ENCODE results near the gene CNOT1. TPM values are rescaled to one million over a fixed set of nuclear protein-coding genes. Genes with fewer than 3 reads are reported as not detected.
A peak's percentile ranks its signal among the peaks of the same experiment; 100 is the strongest.
"Not testable (repeated sequence)": the region's sequence is repeated elsewhere in the genome, so short reads cannot be mapped to it uniquely, and the experiment has no call there.

CNOT1 gene
- total RNA-seq (2014; rRNA removed; shearing (Covaris generic); ENCODE audit: low replicate concordance), result 145 and 299 TPM in 2 replicates

DNA sequence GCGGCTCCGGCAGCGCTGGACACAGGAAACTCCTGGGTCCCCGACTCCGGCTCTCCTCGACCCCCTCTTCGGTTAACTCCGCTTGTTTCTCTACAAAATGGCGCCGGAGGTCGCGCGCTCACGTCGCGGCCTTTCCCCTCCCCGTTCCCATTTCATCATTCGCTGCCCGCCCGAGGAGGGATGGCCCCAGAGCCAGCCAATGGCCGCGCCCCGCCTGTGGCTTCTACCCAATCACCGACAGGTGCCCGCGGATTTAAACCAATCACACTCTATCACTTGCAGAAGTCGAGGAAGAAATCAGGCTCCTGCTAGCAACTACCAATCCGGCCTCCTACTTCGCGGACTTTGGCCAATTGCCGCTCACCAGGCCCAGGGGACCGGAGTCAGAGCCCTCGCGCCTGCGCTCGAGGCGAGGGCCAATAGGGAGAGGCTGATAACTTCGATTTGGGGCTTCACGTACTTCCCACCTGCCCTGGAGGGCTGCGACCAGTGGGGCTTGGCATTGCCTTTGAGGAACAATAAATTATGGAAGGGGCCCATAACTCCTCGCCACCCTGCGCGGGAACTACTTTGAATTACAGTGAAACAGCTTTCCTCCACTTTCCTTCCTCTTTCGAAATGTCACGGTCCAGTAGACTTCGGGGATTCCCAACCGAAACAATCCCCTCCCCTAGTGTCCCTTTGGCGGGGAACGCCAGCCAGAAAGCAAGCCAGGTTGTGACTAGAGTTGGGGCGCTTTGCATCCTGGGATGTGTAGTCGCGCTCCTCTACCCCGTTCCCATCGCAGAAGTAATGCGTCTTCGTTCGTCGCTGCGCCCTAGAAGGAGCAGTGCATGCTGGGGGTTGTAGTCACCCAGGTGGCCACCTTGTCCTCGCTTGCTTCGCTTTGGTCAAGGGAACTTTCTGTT lies at the start of gene CNOT1:
Gene CNOT1 (minus strand): TSS at position 94 of the 908 bp plus-strand sequence. CDS start 30,489 bp downstream, outside the sequence.
- peaks cover 22% of the 10 kb centered on the region for H3K4me1 ChIP-seq (ENCODE audit: low read length)
- peaks cover 10% of the 10 kb centered on the region for H3K36me3 ChIP-seq (ENCODE audit: insufficient read depth, low read length)
- no peaks in the 10 kb centered on the region for H3K9me2 ChIP-seq (replicated peaks; ENCODE audit: insufficient read depth, low read length)
- peak within 1 kb of the TSS; percentile 99 for H3K4me3 ChIP-seq (ENCODE audit: low read length)
- no peaks in the 10 kb centered on the region for H3K9me3 ChIP-seq (ENCODE audit: low read length)
- H2AFZ ChIP-seq (ENCODE audit: low read length), result peak within 1 kb of the TSS; percentile 90
- H3K27ac ChIP-seq (ENCODE audit: low read length), result peak within 1 kb of the TSS; percentile 91
- H3K27me3 ChIP-seq (ENCODE audit: low read length), result no peaks in the 10 kb centered on the region
- DNase-seq, result peak; percentile 99
- H3K4me2 ChIP-seq (ENCODE audit: low read depth, low read length, poor library complexity, severe bottlenecking), result peak within 1 kb of the TSS; percentile 86
- H4K20me1 ChIP-seq (ENCODE audit: insufficient read depth, low read depth, low read length), result peaks cover 37% of the 10 kb centered on the region
- peaks cover 47% of the 10 kb centered on the region for H3K79me2 ChIP-seq (ENCODE audit: low read length)
- H3K9ac ChIP-seq (ENCODE audit: low read length), result peak within 1 kb of the TSS; percentile 100

DNA sequence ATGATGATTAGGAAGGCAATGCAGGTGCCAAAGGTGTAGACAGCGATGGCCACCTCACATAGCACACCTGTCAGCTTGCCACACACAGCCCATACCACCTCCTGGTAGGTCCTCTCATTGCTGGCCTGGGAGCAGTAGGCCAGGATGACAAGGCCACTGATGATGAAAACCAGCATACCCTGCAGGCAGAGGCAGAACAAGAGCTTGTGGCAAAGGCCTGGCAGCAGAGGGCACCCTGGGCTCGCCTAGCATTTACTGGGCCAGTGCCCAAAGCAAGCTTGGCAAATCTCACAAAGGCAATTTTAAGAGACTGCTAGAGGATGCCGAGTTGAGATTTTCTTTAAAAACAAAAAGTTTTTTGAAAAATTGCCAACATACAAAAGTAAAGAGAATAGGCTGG lies 49.1 kb upstream of the CNOT1 start:
- peak; percentile 73 for DNase-seq

DNA sequence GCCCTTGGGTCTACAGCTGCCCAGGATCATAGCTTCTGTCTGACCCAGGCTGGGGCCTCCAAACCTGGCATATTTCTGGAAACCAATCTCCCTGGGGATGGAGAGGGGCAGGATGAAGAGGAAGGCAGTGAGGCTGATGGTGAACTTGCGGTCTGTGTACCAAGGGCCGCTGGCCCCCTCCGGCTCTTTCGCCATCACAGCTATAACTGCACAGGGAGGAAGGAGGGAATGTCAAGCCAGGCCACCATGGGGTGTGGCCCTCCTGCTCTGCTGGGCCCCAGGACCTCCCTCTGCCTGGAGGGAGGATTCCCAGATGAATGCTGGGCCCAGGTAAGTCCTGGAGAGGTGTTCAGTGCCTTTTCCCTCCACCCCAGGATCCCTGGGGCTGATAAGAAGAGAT lies 48.6 kb upstream of the CNOT1 start:
- Histone ChIP-seq H3K4me3 (ENCODE audit: low read length) (no peak overlapping the region), H3K9me2 (replicated peaks; ENCODE audit: insufficient read depth, low read length) (no peaks in the 10 kb centered on the region), H3K4me2 (ENCODE audit: low read depth, low read length, poor library complexity, severe bottlenecking) (no peak overlapping the region), H3K36me3 (ENCODE audit: insufficient read depth, low read length) (no peaks in the 10 kb centered on the region), H2AFZ (ENCODE audit: low read length) (no peak overlapping the region), H3K4me1 (ENCODE audit: low read length) (peaks cover under 1% of the 10 kb centered on the region; the same call in 1 of the 2 replicates), H3K9me3 (ENCODE audit: low read length) (no peaks in the 10 kb centered on the region), H3K27ac (ENCODE audit: low read length) (no peak overlapping the region), H4K20me1 (ENCODE audit: insufficient read depth, low read depth, low read length) (no peaks in the 10 kb centered on the region), H3K9ac (ENCODE audit: low read length) (no peak overlapping the region), H3K79me2 (ENCODE audit: low read length) (no peaks in the 10 kb centered on the region), H3K27me3 (ENCODE audit: low read length) (no peaks in the 10 kb centered on the region)
- no peak for DNase-seq

More for the DNA sequence above, 49.1 kb upstream of the CNOT1 start:
- H3K4me2 ChIP-seq (ENCODE audit: low read depth, low read length, poor library complexity, severe bottlenecking), result no peak overlapping the region
- H3K9me3 ChIP-seq (ENCODE audit: low read length), result no peaks in the 10 kb centered on the region
- no peak overlapping the region for H3K4me3 ChIP-seq (ENCODE audit: low read length)
- no peaks in the 10 kb centered on the region for H3K36me3 ChIP-seq (ENCODE audit: insufficient read depth, low read length)
- H3K27me3 ChIP-seq (ENCODE audit: low read length), result no peaks in the 10 kb centered on the region
- no peak overlapping the region for H2AFZ ChIP-seq (ENCODE audit: low read length)
- no peaks in the 10 kb centered on the region for H3K9me2 ChIP-seq (replicated peaks; ENCODE audit: insufficient read depth, low read length)
- H4K20me1 ChIP-seq (ENCODE audit: insufficient read depth, low read depth, low read length), result no peaks in the 10 kb centered on the region
- peaks cover 5% of the 10 kb centered on the region for H3K4me1 ChIP-seq (ENCODE audit: low read length)
- no peaks in the 10 kb centered on the region for H3K79me2 ChIP-seq (ENCODE audit: low read length)
- H3K9ac ChIP-seq (ENCODE audit: low read length), result no peak overlapping the region
- no peak overlapping the region for H3K27ac ChIP-seq (ENCODE audit: low read length)

DNA sequence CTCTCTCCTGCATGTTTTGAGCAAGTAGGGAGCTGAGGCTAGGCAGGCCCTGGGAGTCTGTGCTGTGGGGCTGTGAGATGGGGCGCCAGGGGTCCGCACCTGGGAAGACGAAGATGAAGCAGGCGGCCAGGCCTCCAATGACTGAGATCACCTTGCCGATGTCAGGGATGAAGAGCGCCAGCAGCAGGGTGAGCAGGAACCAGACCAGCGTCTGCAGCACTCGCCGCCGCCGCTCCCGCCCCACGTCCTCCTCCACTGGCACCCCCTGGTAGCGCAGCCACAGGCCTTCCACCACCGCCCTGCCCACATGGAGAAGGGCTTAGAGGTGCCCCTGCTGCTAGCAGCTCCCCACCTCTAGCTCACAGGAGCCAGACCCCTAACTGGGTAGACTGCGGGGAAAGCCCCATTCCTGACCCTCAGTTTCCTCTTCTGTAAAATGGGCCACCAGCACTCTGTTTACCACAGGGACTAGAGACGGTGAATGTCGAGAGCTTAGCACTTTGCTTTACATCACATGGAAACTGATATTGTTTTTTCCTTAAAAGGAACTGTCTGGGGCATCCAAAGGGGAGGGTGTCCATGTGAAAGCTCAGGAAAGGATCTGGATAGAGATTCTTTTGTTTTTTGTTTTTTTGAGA lies 41.4 kb upstream of the CNOT1 start:
- H3K79me2 ChIP-seq (ENCODE audit: low read length), result no peaks in the 10 kb centered on the region
- H3K36me3 ChIP-seq (ENCODE audit: insufficient read depth, low read length), result no peaks in the 10 kb centered on the region
- H3K9me3 ChIP-seq (ENCODE audit: low read length), result no peaks in the 10 kb centered on the region
- no peaks in the 10 kb centered on the region for H3K4me1 ChIP-seq (ENCODE audit: low read length)
- no peaks in the 10 kb centered on the region for H4K20me1 ChIP-seq (ENCODE audit: insufficient read depth, low read depth, low read length)
- no peaks in the 10 kb centered on the region for H3K27me3 ChIP-seq (ENCODE audit: low read length)
- no peaks in the 10 kb centered on the region for H3K9me2 ChIP-seq (replicated peaks; ENCODE audit: insufficient read depth, low read length)
- H3K4me3 ChIP-seq (ENCODE audit: low read length), result no peak overlapping the region
- no peak overlapping the region for H3K27ac ChIP-seq (ENCODE audit: low read length)
- no peak overlapping the region for H3K4me2 ChIP-seq (ENCODE audit: low read depth, low read length, poor library complexity, severe bottlenecking)
- H3K9ac ChIP-seq (ENCODE audit: low read length), result no peak overlapping the region
- no peak overlapping the region for H2AFZ ChIP-seq (ENCODE audit: low read length)
- no peak for DNase-seq

DNA sequence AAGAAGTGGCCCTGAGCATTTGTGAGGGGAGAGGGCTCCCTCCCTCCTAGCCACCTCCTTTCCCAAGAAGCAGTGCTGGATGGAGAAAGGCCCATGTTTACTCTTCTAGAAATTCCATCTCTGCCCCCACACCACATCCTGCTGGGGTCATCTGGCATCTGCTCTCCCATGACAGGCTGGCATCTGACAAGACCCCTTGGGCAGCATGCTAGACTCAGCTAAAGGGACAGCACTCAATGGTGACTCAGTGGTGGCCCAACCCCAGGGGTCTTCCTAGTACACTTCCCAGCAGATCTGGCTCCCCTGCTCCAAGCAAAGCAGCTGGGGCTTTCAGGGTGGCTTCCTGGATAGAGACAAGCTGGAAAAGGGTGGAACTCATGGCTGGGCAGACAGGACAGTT lies 40.6 kb upstream of the CNOT1 start:
- no peak overlapping the region for H3K4me2 ChIP-seq (ENCODE audit: low read depth, low read length, poor library complexity, severe bottlenecking)
- no peak overlapping the region for H3K9ac ChIP-seq (ENCODE audit: low read length)
- DNase-seq, result no peak
- H3K27me3 ChIP-seq (ENCODE audit: low read length), result no peaks in the 10 kb centered on the region
- no peaks in the 10 kb centered on the region for H3K4me1 ChIP-seq (ENCODE audit: low read length)
- no peaks in the 10 kb centered on the region for H3K36me3 ChIP-seq (ENCODE audit: insufficient read depth, low read length)
- H2AFZ ChIP-seq (ENCODE audit: low read length), result no peak overlapping the region
- H3K79me2 ChIP-seq (ENCODE audit: low read length), result no peaks in the 10 kb centered on the region
- H4K20me1 ChIP-seq (ENCODE audit: insufficient read depth, low read depth, low read length), result no peaks in the 10 kb centered on the region
- H3K9me3 ChIP-seq (ENCODE audit: low read length), result no peaks in the 10 kb centered on the region
- no peak overlapping the region for H3K4me3 ChIP-seq (ENCODE audit: low read length)
- no peak overlapping the region for H3K27ac ChIP-seq (ENCODE audit: low read length)
- H3K9me2 ChIP-seq (replicated peaks; ENCODE audit: insufficient read depth, low read length), result no peaks in the 10 kb centered on the region

DNA sequence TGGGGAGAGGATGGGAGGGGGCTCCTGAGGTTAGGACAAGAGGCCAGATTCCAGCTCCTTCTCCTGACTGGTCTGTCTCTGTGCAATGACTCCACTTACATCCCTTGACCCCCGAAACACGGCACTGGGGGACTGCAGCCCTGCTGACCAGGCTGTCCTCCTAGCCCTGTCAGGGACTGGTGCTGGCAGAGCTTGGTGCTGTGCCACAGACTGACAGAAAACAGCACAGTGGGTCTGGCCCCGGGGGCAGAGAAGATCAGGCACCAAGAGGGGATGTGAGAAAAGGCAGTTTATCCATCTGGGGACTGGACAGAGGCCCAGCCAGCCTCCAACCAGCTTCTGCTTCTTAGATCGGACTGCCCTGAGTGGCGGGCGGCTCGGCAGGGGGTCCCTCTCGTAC lies 35.6 kb upstream of the CNOT1 start:
- H4K20me1 ChIP-seq (ENCODE audit: insufficient read depth, low read depth, low read length), result no peaks in the 10 kb centered on the region
- no peaks in the 10 kb centered on the region for H3K9me3 ChIP-seq (ENCODE audit: low read length)
- no peaks in the 10 kb centered on the region for H3K36me3 ChIP-seq (ENCODE audit: insufficient read depth, low read length)
- DNase-seq, result no peak
- no peak overlapping the region for H3K4me2 ChIP-seq (ENCODE audit: low read depth, low read length, poor library complexity, severe bottlenecking)
- H3K27me3 ChIP-seq (ENCODE audit: low read length), result no peaks in the 10 kb centered on the region
- H3K9ac ChIP-seq (ENCODE audit: low read length), result no peak overlapping the region
- no peaks in the 10 kb centered on the region for H3K9me2 ChIP-seq (replicated peaks; ENCODE audit: insufficient read depth, low read length)
- no peak overlapping the region for H3K4me3 ChIP-seq (ENCODE audit: low read length)
- H3K79me2 ChIP-seq (ENCODE audit: low read length), result no peaks in the 10 kb centered on the region
- H3K4me1 ChIP-seq (ENCODE audit: low read length), result no peaks in the 10 kb centered on the region
- no peak overlapping the region for H3K27ac ChIP-seq (ENCODE audit: low read length)
- no peak overlapping the region for H2AFZ ChIP-seq (ENCODE audit: low read length)

DNA sequence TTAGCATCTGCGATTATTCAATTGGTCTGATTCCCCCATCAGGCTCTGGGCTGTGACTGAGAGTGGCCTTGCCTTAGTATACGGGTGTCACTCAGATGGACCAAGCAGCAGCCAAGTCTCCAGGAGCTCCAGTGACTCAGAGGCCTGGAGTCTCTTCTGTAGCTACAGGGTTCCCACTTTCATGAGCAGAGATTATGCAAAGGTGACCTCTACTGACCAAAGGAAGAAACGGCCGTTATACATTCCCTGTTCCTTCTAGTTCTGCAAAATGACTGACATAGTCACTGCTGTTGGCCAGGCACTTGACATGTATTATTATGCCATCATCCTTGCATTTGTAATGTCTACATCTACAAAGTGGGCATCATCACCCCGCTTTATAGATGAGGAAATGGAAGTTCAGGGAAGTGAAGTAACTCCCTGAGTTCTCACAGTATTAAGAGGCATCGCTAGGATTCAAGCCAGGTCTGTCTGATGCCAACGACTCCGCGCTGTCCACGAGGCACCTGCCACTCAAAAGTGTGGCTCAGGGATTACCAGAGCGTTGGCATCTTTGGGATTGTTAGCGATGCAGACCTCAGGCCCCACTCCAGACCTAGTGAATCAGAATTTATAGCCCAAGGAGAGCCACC lies 31.7 kb upstream of the CNOT1 start:
- H3K9me2 ChIP-seq (replicated peaks; ENCODE audit: insufficient read depth, low read length), result no peaks in the 10 kb centered on the region
- H2AFZ ChIP-seq (ENCODE audit: low read length), result no peak overlapping the region
- no peaks in the 10 kb centered on the region for H3K4me1 ChIP-seq (ENCODE audit: low read length)
- peak; percentile 83 for DNase-seq
- no peak overlapping the region for H3K4me2 ChIP-seq (ENCODE audit: low read depth, low read length, poor library complexity, severe bottlenecking)
- H3K27me3 ChIP-seq (ENCODE audit: low read length), result no peaks in the 10 kb centered on the region
- no peaks in the 10 kb centered on the region for H3K79me2 ChIP-seq (ENCODE audit: low read length)
- H3K4me3 ChIP-seq (ENCODE audit: low read length), result no peak overlapping the region
- H3K36me3 ChIP-seq (ENCODE audit: insufficient read depth, low read length), result no peaks in the 10 kb centered on the region
- H3K9me3 ChIP-seq (ENCODE audit: low read length), result no peaks in the 10 kb centered on the region
- H3K27ac ChIP-seq (ENCODE audit: low read length), result no peak overlapping the region
- H3K9ac ChIP-seq (ENCODE audit: low read length), result no peak overlapping the region
- H4K20me1 ChIP-seq (ENCODE audit: insufficient read depth, low read depth, low read length), result no peaks in the 10 kb centered on the region

DNA sequence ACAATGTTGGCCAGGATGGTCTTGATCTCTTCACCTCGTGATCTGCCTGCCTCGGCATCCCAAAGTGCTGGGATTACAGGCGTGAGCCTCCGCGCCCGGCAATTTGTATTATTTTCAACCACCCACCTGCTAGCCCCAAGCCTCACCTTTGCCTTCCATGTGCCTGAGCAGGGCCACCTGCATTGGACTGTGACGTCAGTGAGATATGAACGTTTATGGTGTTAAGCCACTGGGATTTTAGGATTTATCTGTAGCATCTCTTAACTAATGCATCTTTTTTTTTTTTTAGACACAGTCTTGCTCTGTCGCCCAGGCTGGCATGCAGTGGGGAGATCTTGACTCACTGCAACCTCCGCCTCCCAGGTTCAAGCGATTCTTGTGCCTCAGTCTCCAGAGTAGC lies 30.3 kb upstream of the CNOT1 start:
- H3K36me3 ChIP-seq (ENCODE audit: insufficient read depth, low read length); DNase-seq; H3K27ac ChIP-seq (ENCODE audit: low read length); H3K9ac ChIP-seq (ENCODE audit: low read length); H3K27me3 ChIP-seq (ENCODE audit: low read length); H4K20me1 ChIP-seq (ENCODE audit: insufficient read depth, low read depth, low read length); H3K9me3 ChIP-seq (ENCODE audit: low read length); H3K4me2 ChIP-seq (ENCODE audit: low read depth, low read length, poor library complexity, severe bottlenecking); H3K9me2 ChIP-seq (replicated peaks; ENCODE audit: insufficient read depth, low read length); H3K79me2 ChIP-seq (ENCODE audit: low read length); H3K4me1 ChIP-seq (ENCODE audit: low read length); H3K4me3 ChIP-seq (ENCODE audit: low read length); H2AFZ ChIP-seq (ENCODE audit: low read length): not testable (repeated sequence)

Measured in Karpas-422 (cell line).